Choroid plexus epithelial cell (primary cell): ENCODE results near the gene TBC1D22A.

Source experiments
- DNase-seq: peaks from one replicate; pipeline ENCODE4 v3.0.0-alpha.2; 2010; ENCODE audit warnings: low read depth
- H3K4me3 ChIP-seq: 2 replicates; pipeline ENCODE4 v1.5.1; 2011; ENCODE audit warnings: low read depth, mild to moderate bottlenecking, control low read depth, low read length, moderate library complexity
- CTCF ChIP-seq: conservative IDR thresholded peaks from 2 replicates; pipeline ENCODE4 v1.5.1; 2011; ENCODE audit warnings: low read depth, mild to moderate bottlenecking, control low read depth, inconsistent platforms, low read length, moderate library complexity

Gene TBC1D22A

GRCh38 chr22:47034905-47035419 is 272.5 kb downstream of the TBC1D22A start:
- no peak for DNase-seq
- H3K4me3 ChIP-seq, result no peak overlapping the region
- no peak for TF ChIP-seq CTCF

- TF ChIP-seq CTCF, result no peak
- no peak overlapping the region for H3K4me3 ChIP-seq
- no peak for DNase-seq
Observed at GRCh38 chr22:47035425-47035881, 273.0 kb downstream of the TBC1D22A start.

- no peak for TF ChIP-seq CTCF
- H3K4me3 ChIP-seq, result no peak overlapping the region
- DNase-seq, result no peak
Observed at GRCh38 chr22:47036352-47036751, 273.9 kb downstream of the TBC1D22A start.

GRCh38 chr22:47036936-47037485 is 274.6 kb downstream of the TBC1D22A start:
- no peak for DNase-seq
- no peak for TF ChIP-seq CTCF
- no peak overlapping the region for H3K4me3 ChIP-seq

GRCh38 chr22:47038206-47038835 is 275.9 kb downstream of the TBC1D22A start:
- H3K4me3 ChIP-seq, result no peak overlapping the region
- TF ChIP-seq CTCF, result no peak
- DNase-seq, result no peak

GRCh38 chr22:47039356-47039755 is 276.9 kb downstream of the TBC1D22A start:
- no peak for TF ChIP-seq CTCF
- DNase-seq, result no peak
- H3K4me3 ChIP-seq, result no peak overlapping the region
